SK-N-SH treated with all-trans-retinoic acid at 6 μM for 48 hours (cell line): ENCODE data around the gene BTG4.

Experiments used
- ATAC-seq: fragments of 200-7000 bp; cut with Tn5 transposase; 3 replicates; pipeline ENCODE4 v1.9.1; 2020; ENCODE audit warnings: mild to moderate bottlenecking, moderate library complexity
- ARNTL ChIP-seq: fragments of 450-650 bp; formaldehyde crosslinking; IDR thresholded peaks from 2 replicates; pipeline ENCODE4 v1.5.0; 2020; ENCODE audit warnings: low read depth, mild to moderate bottlenecking, moderate library complexity, borderline replicate concordance
- BACH2 ChIP-seq: fragments of 250-450 bp; sonication (Bioruptor Pico); IDR thresholded peaks from 2 replicates; pipeline ENCODE4 v1.9.0; 2021; ENCODE audit warnings: mild to moderate bottlenecking, borderline replicate concordance
- CSDC2 ChIP-seq: fragments of 250-450 bp; sonication (Bioruptor Pico); IDR thresholded peaks from 2 replicates; pipeline ENCODE4 v1.5.0; 2020; ENCODE audit warnings: mild to moderate bottlenecking, moderate library complexity
- ESRRG ChIP-seq: fragments of 250-450 bp; sonication (Bioruptor Pico); IDR thresholded peaks from 2 replicates; pipeline ENCODE4 v1.6.1; 2021; ENCODE audit warnings: mild to moderate bottlenecking
- GLIS3 ChIP-seq: fragments of 250-450 bp; sonication (Bioruptor Pico); IDR thresholded peaks from 2 replicates; pipeline ENCODE4 v1.5.0; 2020; ENCODE audit warnings: mild to moderate bottlenecking, moderate library complexity
- ISL1 ChIP-seq: fragments of 250-450 bp; sonication (Bioruptor Pico); IDR thresholded peaks from 2 replicates; pipeline ENCODE4 v2.1.2; 2022; ENCODE audit warnings: mild to moderate bottlenecking, moderate library complexity
- OSR1 ChIP-seq: fragments of 250-450 bp; sonication (Bioruptor Pico); IDR thresholded peaks from 2 replicates; pipeline ENCODE4 v1.8.0; 2022; ENCODE audit warnings: moderate library complexity, mild to moderate bottlenecking, inconsistent platforms
- PPARA ChIP-seq: fragments of 250-450 bp; sonication (Bioruptor Pico); IDR thresholded peaks from 2 replicates; pipeline ENCODE4 v1.5.0; 2020; ENCODE audit warnings: mild to moderate bottlenecking, borderline replicate concordance
- RARB ChIP-seq: fragments of 250-450 bp; sonication (Bioruptor Pico); IDR thresholded peaks from 2 replicates; pipeline ENCODE4 v1.8.0; 2021; ENCODE audit warnings: mild to moderate bottlenecking, moderate library complexity
- SNAI2 ChIP-seq: fragments of 250-450 bp; sonication (Bioruptor Pico); IDR thresholded peaks from 2 replicates; pipeline ENCODE4 v1.5.0; 2020; ENCODE audit warnings: mild to moderate bottlenecking, moderate library complexity
- TCF4 ChIP-seq: fragments of 250-450 bp; sonication (Bioruptor Pico); IDR thresholded peaks from 2 replicates; pipeline ENCODE4 v1.8.0; 2021; ENCODE audit warnings: mild to moderate bottlenecking, moderate library complexity, borderline replicate concordance
- TOX ChIP-seq: fragments of 250-450 bp; sonication (Bioruptor Pico); IDR thresholded peaks from 2 replicates; pipeline ENCODE4 v1.8.0; 2021; ENCODE audit warnings: mild to moderate bottlenecking, moderate library complexity, borderline replicate concordance
- ZC3H10 ChIP-seq: fragments of 250-450 bp; sonication (Bioruptor Pico); IDR thresholded peaks from 2 replicates; pipeline ENCODE4 v1.5.1; 2021; ENCODE audit warnings: mild to moderate bottlenecking, moderate library complexity
- ZFP3 ChIP-seq: fragments of 250-450 bp; sonication (Bioruptor Pico); IDR thresholded peaks from 2 replicates; pipeline ENCODE4 v1.5.0; 2020; ENCODE audit warnings: mild to moderate bottlenecking, moderate library complexity
- ZFP30 ChIP-seq: fragments of 450-650 bp; formaldehyde crosslinking; IDR thresholded peaks from 2 replicates; pipeline ENCODE4 v1.5.0; 2022; ENCODE audit warnings: mild to moderate bottlenecking, moderate library complexity
- ZNF565 ChIP-seq: fragments of 450-650 bp; formaldehyde crosslinking; conservative IDR thresholded peaks from 2 replicates; pipeline ENCODE4 v1.5.0; 2020; ENCODE audit warnings: low read depth, mild to moderate bottlenecking, moderate library complexity
- ZNF70 ChIP-seq: fragments of 450-650 bp; formaldehyde crosslinking; IDR thresholded peaks from 2 replicates; pipeline ENCODE4 v1.5.0; 2020; ENCODE audit warnings: mild to moderate bottlenecking, moderate library complexity
- ZNF8 ChIP-seq: fragments of 450-650 bp; formaldehyde crosslinking; IDR thresholded peaks from 2 replicates; pipeline ENCODE4 v1.5.0; 2020; ENCODE audit warnings: mild to moderate bottlenecking, moderate library complexity
- TF ChIP-seq, protein P1 (sequence below): fragments of 250-450 bp; sonication (Bioruptor Pico); IDR thresholded peaks from 2 replicates; pipeline ENCODE4 v1.8.0; 2020; ENCODE audit warnings: mild to moderate bottlenecking, moderate library complexity, borderline replicate concordance
- TF ChIP-seq, protein P2 (sequence below): fragments of 250-450 bp; sonication (Bioruptor Pico); IDR thresholded peaks from 2 replicates; pipeline ENCODE4 v1.5.0; 2020; ENCODE audit warnings: mild to moderate bottlenecking, moderate library complexity
- TF ChIP-seq, protein P3 (sequence below): fragments of 250-450 bp; sonication (Bioruptor Pico); IDR thresholded peaks from 2 replicates; pipeline ENCODE4 v1.8.0; 2021; ENCODE audit warnings: low read depth, mild to moderate bottlenecking, moderate library complexity, borderline replicate concordance
- TF ChIP-seq, protein P4 (sequence below): fragments of 250-450 bp; sonication (Bioruptor Pico); IDR thresholded peaks from 2 replicates; pipeline ENCODE4 v1.5.1; 2021; ENCODE audit warnings: mild to moderate bottlenecking, moderate library complexity

Gene BTG4

DNA sequence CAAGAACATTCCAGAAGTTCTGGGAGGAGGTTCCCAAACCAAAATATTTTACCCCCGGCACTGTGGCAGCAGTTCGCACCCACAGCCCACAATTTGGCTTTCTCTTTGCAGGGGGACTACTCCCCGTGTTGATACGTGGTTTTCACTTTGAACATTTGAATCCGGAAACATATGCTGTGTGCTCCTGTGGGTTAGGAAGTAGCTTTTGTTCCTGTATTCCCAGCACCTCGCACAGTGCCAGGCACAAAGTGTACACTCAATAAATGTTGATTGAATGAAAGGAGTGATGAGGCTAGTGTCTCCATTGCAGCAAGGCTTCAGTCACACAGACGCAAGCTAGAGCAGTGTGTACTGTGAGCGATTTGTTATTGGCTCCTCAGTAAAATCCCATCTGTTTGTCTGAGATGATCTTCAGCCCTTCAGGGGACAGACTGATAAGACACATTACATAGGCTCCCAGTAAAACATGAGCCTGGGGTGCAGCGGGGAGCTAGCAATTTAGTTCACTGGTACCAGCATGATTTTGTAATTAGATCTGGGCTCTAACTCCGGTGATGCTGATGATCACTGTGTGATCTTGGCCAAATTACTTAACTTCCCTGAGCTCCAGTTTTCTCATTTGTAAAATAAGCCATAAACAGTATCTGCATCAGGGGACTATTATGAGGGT is 30.6 kb upstream of the BTG4 start:
- no peak for ATAC-seq
- TF ChIP-seq, protein P1, sequence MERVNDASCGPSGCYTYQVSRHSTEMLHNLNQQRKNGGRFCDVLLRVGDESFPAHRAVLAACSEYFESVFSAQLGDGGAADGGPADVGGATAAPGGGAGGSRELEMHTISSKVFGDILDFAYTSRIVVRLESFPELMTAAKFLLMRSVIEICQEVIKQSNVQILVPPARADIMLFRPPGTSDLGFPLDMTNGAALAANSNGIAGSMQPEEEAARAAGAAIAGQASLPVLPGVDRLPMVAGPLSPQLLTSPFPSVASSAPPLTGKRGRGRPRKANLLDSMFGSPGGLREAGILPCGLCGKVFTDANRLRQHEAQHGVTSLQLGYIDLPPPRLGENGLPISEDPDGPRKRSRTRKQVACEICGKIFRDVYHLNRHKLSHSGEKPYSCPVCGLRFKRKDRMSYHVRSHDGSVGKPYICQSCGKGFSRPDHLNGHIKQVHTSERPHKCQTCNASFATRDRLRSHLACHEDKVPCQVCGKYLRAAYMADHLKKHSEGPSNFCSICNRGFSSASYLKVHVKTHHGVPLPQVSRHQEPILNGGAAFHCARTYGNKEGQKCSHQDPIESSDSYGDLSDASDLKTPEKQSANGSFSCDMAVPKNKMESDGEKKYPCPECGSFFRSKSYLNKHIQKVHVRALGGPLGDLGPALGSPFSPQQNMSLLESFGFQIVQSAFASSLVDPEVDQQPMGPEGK = no peak
- TF ChIP-seq TOX (CRISPR knock-in tag) (no peak), TCF4 (peak; percentile 9; the same call in 1 of the 2 replicates), ZFP30 (no peak), ZC3H10 (CRISPR knock-in tag) (no peak)
- TF ChIP-seq, protein P2, sequence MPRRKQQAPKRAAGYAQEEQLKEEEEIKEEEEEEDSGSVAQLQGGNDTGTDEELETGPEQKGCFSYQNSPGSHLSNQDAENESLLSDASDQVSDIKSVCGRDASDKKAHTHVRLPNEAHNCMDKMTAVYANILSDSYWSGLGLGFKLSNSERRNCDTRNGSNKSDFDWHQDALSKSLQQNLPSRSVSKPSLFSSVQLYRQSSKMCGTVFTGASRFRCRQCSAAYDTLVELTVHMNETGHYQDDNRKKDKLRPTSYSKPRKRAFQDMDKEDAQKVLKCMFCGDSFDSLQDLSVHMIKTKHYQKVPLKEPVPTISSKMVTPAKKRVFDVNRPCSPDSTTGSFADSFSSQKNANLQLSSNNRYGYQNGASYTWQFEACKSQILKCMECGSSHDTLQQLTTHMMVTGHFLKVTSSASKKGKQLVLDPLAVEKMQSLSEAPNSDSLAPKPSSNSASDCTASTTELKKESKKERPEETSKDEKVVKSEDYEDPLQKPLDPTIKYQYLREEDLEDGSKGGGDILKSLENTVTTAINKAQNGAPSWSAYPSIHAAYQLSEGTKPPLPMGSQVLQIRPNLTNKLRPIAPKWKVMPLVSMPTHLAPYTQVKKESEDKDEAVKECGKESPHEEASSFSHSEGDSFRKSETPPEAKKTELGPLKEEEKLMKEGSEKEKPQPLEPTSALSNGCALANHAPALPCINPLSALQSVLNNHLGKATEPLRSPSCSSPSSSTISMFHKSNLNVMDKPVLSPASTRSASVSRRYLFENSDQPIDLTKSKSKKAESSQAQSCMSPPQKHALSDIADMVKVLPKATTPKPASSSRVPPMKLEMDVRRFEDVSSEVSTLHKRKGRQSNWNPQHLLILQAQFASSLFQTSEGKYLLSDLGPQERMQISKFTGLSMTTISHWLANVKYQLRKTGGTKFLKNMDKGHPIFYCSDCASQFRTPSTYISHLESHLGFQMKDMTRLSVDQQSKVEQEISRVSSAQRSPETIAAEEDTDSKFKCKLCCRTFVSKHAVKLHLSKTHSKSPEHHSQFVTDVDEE = 0 out of 2 replicates have a peak, but pooled peaks have one; percentile 20

DNA sequence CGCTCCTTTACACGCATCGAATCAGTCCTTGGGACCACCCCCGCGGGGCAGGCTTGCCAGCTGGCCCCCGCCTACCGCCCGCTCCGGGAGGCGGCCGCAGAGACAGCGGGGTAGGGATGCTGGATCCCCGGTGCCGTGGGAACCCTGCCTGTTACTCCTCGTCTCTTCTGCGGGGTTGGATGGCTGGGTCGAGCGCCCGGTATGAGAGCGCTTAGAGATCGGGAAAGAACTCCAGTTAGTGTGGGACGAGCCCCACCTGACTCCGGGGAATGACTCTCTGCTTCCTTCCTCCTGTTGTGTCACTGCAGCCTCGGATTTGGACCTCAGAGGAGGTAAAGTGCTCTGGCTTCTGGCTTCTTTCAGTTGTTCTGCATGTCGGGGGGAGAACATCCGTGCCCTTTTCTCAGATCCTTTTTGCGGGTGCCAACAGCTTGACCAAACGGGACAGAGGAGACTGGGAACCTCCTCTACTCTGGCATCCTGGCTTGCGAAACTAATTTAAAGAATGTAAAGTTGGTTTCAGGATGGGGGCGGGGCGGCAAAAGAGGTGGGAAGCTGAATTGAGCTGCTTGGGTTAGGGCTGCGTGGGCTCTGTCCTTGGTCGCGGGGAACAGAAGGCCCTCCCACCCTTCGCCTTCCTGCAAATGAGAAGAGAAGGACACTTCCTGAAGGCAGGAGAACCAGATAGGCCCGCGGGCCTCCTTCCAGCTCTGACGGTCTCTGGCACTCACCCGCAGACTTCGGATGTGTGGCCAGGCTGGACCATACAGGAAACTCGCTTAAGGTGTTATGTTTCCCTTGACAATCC is 29.3 kb upstream of the BTG4 start:
- TF ChIP-seq ZFP30 = no peak
- TF ChIP-seq, protein P2 = no peak
- TF ChIP-seq TCF4 = no peak
- TF ChIP-seq ARNTL (CRISPR knock-in tag) = no peak
- TF ChIP-seq, protein P1 = no peak; the same call in 1 of the 2 replicates
- TF ChIP-seq ISL1 = no peak
- TF ChIP-seq OSR1 (CRISPR knock-in tag) = no peak
- TF ChIP-seq ZFP3 (CRISPR knock-in tag) = no peak
- TF ChIP-seq, protein P3, sequence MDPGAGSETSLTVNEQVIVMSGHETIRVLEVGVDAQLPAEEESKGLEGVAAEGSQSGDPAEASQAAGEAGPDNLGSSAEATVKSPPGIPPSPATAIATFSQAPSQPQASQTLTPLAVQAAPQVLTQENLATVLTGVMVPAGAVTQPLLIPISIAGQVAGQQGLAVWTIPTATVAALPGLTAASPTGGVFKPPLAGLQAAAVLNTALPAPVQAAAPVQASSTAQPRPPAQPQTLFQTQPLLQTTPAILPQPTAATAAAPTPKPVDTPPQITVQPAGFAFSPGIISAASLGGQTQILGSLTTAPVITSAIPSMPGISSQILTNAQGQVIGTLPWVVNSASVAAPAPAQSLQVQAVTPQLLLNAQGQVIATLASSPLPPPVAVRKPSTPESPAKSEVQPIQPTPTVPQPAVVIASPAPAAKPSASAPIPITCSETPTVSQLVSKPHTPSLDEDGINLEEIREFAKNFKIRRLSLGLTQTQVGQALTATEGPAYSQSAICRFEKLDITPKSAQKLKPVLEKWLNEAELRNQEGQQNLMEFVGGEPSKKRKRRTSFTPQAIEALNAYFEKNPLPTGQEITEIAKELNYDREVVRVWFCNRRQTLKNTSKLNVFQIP (CRISPR knock-in tag) = no peak
- no peak for TF ChIP-seq BACH2 (CRISPR knock-in tag)
- TF ChIP-seq ZNF8 (CRISPR knock-in tag) = no peak
- TF ChIP-seq PPARA (CRISPR knock-in tag) = no peak
- peak; percentile 81 for ATAC-seq

DNA sequence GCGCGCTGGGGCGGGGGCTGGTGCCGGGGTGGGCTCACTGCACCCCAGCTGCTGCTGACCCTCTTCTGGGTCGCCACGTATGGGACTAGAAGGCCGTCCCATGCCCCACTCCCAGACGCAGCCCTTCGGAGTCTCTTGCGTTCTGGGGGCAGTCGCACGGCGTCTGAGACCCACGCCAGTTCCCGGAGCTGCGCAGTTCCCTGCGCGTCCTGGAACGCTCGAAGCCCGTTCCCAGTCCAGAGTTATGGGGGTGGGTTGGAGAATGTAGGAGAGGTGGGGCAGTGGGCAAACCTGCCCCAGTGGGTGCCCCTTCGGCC is 28.7 kb upstream of the BTG4 start:
- peak; percentile 17 for ATAC-seq
- TF ChIP-seq, protein P4, sequence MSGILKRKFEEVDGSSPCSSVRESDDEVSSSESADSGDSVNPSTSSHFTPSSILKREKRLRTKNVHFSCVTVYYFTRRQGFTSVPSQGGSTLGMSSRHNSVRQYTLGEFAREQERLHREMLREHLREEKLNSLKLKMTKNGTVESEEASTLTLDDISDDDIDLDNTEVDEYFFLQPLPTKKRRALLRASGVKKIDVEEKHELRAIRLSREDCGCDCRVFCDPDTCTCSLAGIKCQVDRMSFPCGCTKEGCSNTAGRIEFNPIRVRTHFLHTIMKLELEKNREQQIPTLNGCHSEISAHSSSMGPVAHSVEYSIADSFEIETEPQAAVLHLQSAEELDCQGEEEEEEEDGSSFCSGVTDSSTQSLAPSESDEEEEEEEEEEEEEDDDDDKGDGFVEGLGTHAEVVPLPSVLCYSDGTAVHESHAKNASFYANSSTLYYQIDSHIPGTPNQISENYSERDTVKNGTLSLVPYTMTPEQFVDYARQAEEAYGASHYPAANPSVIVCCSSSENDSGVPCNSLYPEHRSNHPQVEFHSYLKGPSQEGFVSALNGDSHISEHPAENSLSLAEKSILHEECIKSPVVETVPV (CRISPR knock-in tag) = no peak
- TF ChIP-seq ZNF8 (CRISPR knock-in tag) (no peak), TCF4 (no peak), ESRRG (CRISPR knock-in tag) (no peak), BACH2 (CRISPR knock-in tag) (no peak), ZNF70 (no peak), ZFP30 (no peak), ZC3H10 (CRISPR knock-in tag) (no peak), ISL1 (no peak), ZNF565 (no peak), OSR1 (CRISPR knock-in tag) (no peak), PPARA (CRISPR knock-in tag) (no peak), RARB (no peak), GLIS3 (no peak), ARNTL (CRISPR knock-in tag) (no peak), TOX (CRISPR knock-in tag) (no peak), SNAI2 (CRISPR knock-in tag) (no peak), CSDC2 (no peak), ZFP3 (CRISPR knock-in tag) (no peak)
